Loucy (cell line): ENCODE results near the gene RNF41.

Experiments
- H2AFZ ChIP-seq: fragments of 200-600 bp; sonication (generic); 2 replicates; pipeline ENCODE4 v1.6.0; 2016; ENCODE audit warnings: antibody characterized with exemption, mild to moderate bottlenecking, low read length, moderate library complexity
- H3F3A ChIP-seq: fragments of 200-600 bp; 2 replicates; pipeline ENCODE4 v1.6.0; 2016; ENCODE audit warnings: antibody characterized with exemption, low read depth, mild to moderate bottlenecking
- H3K27me3 ChIP-seq: fragments of 200-600 bp; sonication (generic); 2 replicates; pipeline ENCODE4 v1.6.1; 2014; ENCODE audit warnings: low read length, mild to moderate bottlenecking; ENCODE audit not compliant: insufficient read depth, poor library complexity, severe bottlenecking
- H3K36me3 ChIP-seq: fragments of 200-600 bp; sonication (generic); 2 replicates; pipeline ENCODE4 v1.6.1; 2016; ENCODE audit warnings: low read length; ENCODE audit not compliant: insufficient read depth
- H3K4me1 ChIP-seq: fragments of 200-600 bp; sonication (generic); 2 replicates; pipeline ENCODE4 v1.5.1; 2014; ENCODE audit warnings: low read length, mild to moderate bottlenecking; ENCODE audit not compliant: insufficient read depth, poor library complexity, severe bottlenecking
- H3K4me2 ChIP-seq: fragments of 200-600 bp; sonication (generic); 2 replicates; pipeline ENCODE4 v1.6.0; 2014; ENCODE audit warnings: antibody characterized with exemption, low read length, low read depth, mild to moderate bottlenecking; ENCODE audit not compliant: poor library complexity, severe bottlenecking
- H3K4me3 ChIP-seq: fragments of 200-600 bp; sonication (generic); 2 replicates; pipeline ENCODE4 v1.5.1; 2014; ENCODE audit warnings: low read length, mild to moderate bottlenecking, mixed read lengths; ENCODE audit not compliant: poor library complexity, severe bottlenecking
- H3K79me2 ChIP-seq: fragments of 200-600 bp; sonication (generic); 2 replicates; pipeline ENCODE4 v1.6.1; 2014; ENCODE audit warnings: low read length; ENCODE audit not compliant: insufficient read depth
- H3K9ac ChIP-seq: fragments of 200-600 bp; sonication (generic); 2 replicates; pipeline ENCODE4 v1.6.0; 2014; ENCODE audit warnings: mild to moderate bottlenecking, low read depth, low read length, moderate library complexity; ENCODE audit not compliant: poor library complexity, severe bottlenecking
- H3K9me2 ChIP-seq: fragments of 200-600 bp; sonication (generic); replicated peaks from 2 replicates; pipeline ENCODE4 v1.6.1; 2016; ENCODE audit warnings: low read depth, low read length, mixed read lengths
- H3K9me3 ChIP-seq: fragments of 200-600 bp; sonication (generic); 2 replicates; pipeline ENCODE4 v1.6.1; 2014; ENCODE audit warnings: mild to moderate bottlenecking, antibody characterized with exemption, low read length, low read depth; ENCODE audit not compliant: insufficient read depth
- H4K20me1 ChIP-seq: fragments of 200-600 bp; sonication (generic); 2 replicates; pipeline ENCODE4 v1.6.0; 2014; ENCODE audit warnings: antibody characterized with exemption, low read length, mild to moderate bottlenecking; ENCODE audit not compliant: insufficient read depth, poor library complexity, severe bottlenecking
- CTCF ChIP-seq: fragments of 200-600 bp; sonication (generic); conservative IDR thresholded peaks from 2 replicates; pipeline ENCODE4 v1.5.1; 2014; ENCODE audit warnings: mild to moderate bottlenecking, antibody characterized with exemption, low read length
- EZH2phosphoT487 ChIP-seq: fragments of 200-600 bp; IDR thresholded peaks from 2 replicates; pipeline ENCODE4 v1.6.1; 2018; ENCODE audit warnings: antibody characterized with exemption, mild to moderate bottlenecking, moderate library complexity, borderline replicate concordance

Gene RNF41

GRCh38 chr12:56261503-56262232 is 39.9 kb upstream of the RNF41 start:
- Histone ChIP-seq H3K4me2 (no peak overlapping the region), H3K9ac (no peak overlapping the region), H3F3A (no peaks in the 10 kb centered on the region), H2AFZ (no peak overlapping the region), H4K20me1 (peaks cover 13% of the 10 kb centered on the region), H3K4me1 (peaks cover 20% of the 10 kb centered on the region), H3K9me3 (no peaks in the 10 kb centered on the region), H3K79me2 (peaks cover 14% of the 10 kb centered on the region), H3K9me2 (no peaks in the 10 kb centered on the region), H3K4me3 (no peak overlapping the region), H3K27me3 (no peaks in the 10 kb centered on the region), H3K36me3 (no peaks in the 10 kb centered on the region)
- no peak for TF ChIP-seq CTCF
- TF ChIP-seq EZH2phosphoT487: no peak

- H3K9ac ChIP-seq: no peak overlapping the region
- TF ChIP-seq CTCF (no peak), EZH2phosphoT487 (no peak)
- H3K36me3 ChIP-seq: no peaks in the 10 kb centered on the region
- H3K4me3 ChIP-seq: no peak overlapping the region
- peaks cover 24% of the 10 kb centered on the region for H3K4me1 ChIP-seq
- H3K9me2 ChIP-seq: no peaks in the 10 kb centered on the region
- no peaks in the 10 kb centered on the region for H3K9me3 ChIP-seq
- no peak overlapping the region for H3K4me2 ChIP-seq
- H2AFZ ChIP-seq: no peak overlapping the region
- H3F3A ChIP-seq: no peaks in the 10 kb centered on the region
- peaks cover 20% of the 10 kb centered on the region for H4K20me1 ChIP-seq
- H3K27me3 ChIP-seq: no peaks in the 10 kb centered on the region
- H3K79me2 ChIP-seq: peaks cover 22% of the 10 kb centered on the region
These were observed 39.2 kb upstream of the RNF41 start for GRCh38 chr12:56260921-56261320.

- H3F3A ChIP-seq: no peaks in the 10 kb centered on the region
- TF ChIP-seq EZH2phosphoT487 (no peak), CTCF (no peak)
- no peaks in the 10 kb centered on the region for H3K9me3 ChIP-seq
- no peak overlapping the region for H2AFZ ChIP-seq
- H3K9ac ChIP-seq: no peak overlapping the region
- H4K20me1 ChIP-seq: peaks cover 21% of the 10 kb centered on the region
- no peak overlapping the region for H3K4me3 ChIP-seq
- no peak overlapping the region for H3K4me2 ChIP-seq
- H3K4me1 ChIP-seq: peaks cover 24% of the 10 kb centered on the region
- H3K9me2 ChIP-seq: no peaks in the 10 kb centered on the region
- H3K27me3 ChIP-seq: no peaks in the 10 kb centered on the region
- H3K36me3 ChIP-seq: no peaks in the 10 kb centered on the region
- H3K79me2 ChIP-seq: peaks cover 27% of the 10 kb centered on the region
These were observed 38.7 kb upstream of the RNF41 start for GRCh38 chr12:56260380-56260779.
